GOT3 (cell line): ENCODE results near the gene CDR2L.
A peak's percentile ranks its signal among the peaks of the same experiment; 100 is the strongest.
"Not testable (repeated sequence)": the region's sequence is repeated elsewhere in the genome, so short reads cannot be mapped to it uniquely, and the experiment has no call there.

ENCODE experiments used
- DNase-seq: peaks from one replicate; lab custom pipeline; 2025; ENCODE audit warnings: mixed read lengths; lab: John Stamatoyannopoulos, UW

Gene CDR2L

DNA sequence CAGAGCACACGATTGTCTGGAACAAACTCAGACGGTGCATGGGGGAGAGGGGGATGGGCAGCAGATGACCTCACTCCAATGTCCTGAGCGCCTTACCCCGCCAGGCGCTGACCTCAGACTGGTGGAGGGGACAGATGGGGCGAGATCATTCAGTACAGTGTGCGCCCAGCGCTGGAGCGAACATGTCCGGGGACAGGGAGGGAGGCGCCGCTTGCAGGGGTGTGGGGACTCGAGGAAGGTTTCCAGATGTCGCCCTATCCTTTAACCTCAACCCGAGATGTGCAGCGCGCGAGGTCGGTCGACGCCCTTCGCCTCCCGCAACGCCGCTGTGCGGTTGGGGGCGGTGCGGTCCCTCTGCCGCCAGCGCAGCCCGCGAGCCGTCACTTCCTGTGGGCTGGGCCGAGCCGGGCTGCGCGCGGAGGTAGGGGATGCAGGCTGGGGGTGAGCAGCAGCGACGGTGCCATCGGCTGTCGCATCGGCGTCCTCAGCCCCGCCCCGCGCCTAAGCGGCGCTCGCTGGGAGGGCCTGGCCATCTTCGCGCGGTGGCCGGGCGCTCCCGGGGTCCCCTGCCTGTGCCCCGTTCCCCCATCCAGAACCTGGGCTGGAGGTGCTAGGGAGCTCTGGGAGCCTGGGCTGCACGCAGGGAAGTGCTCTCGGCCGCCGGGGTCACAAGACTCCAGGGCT, 5.3 kb upstream of the CDR2L start:
- peak; percentile 27 for DNase-seq

DNA sequence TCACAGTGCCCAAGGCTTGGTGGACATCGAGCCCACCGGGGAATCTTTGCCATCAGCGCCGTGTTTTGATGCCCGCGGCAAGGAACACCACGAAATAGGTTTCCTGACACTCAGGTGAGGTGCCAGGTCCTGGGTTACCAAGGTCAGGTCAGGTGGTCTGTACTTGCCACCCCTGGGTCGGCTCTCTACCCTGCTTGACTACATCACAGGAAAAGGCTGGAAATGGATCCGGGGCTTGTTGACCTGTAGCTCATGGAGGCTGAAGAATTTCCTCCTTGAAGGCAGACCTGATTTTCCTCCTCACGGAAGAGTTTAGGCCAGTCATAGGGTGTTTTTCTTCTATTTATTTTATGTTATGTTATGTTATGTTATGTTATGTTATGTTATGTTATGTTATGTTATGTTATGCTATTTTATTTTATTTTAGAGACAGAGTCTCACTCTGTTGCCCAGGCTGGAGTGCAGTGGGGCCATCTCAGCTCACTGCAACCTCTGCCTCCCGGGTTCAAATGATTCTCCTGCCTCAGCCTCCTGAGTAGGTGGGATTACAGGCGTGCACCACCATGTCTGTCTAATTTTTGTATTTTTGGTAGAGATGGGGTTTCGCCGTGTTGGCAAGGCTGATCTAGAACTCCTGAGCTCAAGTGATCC, 4.6 kb upstream of the CDR2L start:
- not testable (repeated sequence) for DNase-seq

DNA sequence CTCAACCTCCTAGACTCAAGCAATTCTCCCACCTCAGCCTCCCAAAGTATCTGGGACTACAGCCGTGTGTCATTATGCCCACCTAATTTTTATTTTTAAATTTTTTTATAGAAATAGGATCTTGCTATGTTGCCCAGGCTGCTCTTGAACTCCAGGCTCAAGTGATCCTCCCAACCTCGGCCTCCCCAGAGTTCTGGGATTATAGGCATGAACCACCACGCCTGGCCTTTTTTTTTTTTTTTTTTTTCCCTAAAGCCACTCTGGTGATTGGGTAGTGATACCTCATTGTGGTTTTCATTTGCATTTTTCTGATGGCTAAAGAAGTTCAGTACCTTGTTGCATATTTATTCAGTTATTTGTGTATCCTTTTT, 1.2 kb upstream of the CDR2L start:
- DNase-seq: no peak

DNA sequence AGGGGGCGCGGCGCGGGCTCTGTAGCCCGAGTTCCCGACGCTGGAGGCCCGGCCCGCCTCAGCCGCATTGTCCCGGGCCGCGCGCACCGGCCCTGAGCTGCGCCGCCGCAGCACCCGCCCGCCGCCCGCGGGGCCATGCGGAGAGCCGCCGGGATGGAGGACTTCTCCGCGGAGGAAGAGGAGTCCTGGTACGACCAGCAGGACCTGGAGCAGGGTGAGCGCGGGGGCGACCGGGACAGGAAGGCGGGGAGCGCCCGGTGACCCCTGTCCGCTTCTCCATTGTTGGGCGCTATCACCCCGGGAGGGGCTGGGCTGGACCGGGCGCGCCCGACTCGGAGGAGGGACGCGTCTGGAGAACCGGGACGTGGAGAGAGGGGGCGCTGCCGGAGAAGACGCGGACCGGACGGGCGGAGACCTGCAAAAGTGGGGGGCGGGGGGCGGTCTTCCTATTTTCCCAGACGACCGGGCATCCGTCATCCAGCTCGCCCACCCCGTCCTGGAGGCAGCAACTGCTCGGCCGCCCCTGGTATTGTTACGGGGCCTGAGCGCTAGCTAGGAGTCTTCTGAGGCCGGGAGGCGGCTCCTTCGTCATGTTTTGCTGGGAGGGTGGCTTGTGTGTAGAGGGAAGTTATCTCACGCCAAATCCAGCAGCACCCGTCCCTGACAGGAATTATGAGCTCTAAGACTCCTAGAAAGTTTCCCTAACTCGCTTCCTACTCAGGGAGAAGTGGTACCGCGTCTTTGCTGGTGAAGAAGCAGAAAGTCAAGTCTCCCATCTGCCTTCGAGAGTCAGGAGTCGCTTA, 678 bp downstream of the CDR2L start:
- DNase-seq: peak; percentile 32

DNA sequence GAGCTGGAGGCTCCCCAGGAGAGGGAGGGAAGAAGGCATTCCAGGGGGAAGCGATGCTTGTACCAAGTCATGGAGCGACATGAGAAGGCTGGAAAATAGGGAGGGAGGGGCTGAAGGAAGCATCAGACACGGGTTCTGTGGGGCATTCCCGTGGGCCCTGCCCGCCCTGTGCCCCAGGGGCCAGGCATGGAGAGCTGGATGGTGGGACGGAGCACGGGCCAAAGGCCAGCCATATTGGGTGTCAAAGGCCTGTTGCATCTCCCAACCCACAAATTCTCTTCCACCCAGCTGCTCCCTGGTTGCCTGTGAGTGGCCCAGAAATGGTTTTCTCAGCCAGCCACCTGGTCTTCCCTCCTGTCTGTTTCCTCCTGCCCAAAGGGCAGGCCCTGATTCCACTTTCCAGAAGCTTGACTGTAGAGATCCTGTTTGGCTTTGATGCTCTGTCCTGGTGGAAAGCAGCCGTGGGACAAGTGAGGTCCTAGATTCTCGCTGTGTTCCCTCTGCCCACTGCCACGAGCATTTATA, 3.2 kb downstream of the CDR2L start:
- no peak for DNase-seq

DNA sequence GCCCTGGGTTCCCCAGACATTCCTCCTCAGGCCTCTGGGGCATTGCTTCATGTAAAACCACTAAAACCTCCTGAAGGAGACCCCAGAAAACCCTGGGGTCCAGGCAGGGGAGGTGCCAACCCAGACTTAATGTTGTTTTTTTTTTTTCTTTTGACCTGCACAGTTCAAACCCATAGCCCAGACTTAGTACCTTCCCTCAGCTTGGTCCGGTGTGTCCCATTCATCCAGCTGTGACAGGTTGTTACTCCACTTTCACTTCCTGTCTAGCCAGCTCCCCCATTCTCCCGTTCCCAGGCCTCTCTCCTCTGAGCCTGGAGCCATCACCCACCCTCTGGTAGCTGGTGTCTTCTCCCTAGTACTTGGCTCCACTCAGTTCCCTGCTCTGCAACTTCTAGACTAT, 4.8 kb downstream of the CDR2L start:
- no peak for DNase-seq

DNA sequence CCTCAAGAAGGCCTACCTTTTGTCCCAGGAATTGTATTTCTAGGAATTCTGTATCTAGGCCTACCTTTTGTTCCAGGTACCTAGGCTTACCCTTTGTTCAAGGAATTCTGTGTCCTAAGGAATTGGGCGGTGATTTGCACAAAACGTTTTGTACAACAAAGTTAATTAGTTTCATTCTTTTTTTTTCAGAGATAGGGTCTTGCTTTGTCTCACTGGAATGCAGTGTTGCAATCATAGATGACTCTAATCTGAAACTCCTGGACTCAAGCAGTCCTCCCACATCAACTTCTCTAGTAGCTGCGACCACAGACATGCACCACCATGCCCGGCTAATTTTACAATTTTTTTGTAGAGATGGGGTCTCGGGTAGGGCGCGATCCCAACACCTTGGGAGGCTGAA, 7.0 kb downstream of the CDR2L start:
- no peak for DNase-seq

DNA sequence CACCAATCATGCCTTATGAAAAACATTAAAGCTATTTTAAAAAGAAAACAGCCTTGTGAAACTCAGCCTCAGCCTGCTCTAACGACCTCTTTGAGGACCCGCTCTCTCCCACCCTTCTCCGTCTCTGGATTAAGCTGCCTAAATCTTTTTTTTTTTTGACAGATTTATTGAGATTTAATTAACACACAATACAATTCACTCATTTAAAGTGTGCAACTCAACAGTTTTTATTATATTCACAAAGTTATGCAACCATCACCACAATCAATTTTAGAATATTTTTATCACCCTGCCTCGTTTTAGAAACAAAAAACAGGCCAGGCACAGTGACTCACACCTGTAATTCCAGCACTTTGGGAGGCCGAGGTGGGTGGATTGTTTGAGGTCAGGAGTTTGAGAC, 8.4 kb downstream of the CDR2L start:
- DNase-seq: no peak

DNA sequence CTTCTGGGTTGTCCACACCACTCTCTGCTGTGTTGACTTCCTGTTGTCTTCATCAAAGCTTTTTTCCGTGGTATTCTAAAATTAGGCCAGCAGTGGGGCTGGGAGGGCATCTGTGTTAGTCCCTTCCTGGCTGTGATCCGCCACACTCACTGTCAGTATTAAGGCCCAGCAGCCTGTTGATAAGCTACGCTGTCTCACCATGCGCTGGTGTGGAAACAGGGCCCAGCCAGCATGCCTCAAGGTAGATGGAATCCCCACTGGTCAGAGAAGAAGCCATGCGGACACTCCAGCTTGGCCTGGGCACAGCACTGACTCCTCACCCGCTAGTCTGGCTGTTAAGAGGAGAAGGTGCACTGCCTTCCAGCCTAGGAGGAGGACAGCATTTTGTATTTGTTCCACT, 11.4 kb downstream of the CDR2L start:
- no peak for DNase-seq

DNA sequence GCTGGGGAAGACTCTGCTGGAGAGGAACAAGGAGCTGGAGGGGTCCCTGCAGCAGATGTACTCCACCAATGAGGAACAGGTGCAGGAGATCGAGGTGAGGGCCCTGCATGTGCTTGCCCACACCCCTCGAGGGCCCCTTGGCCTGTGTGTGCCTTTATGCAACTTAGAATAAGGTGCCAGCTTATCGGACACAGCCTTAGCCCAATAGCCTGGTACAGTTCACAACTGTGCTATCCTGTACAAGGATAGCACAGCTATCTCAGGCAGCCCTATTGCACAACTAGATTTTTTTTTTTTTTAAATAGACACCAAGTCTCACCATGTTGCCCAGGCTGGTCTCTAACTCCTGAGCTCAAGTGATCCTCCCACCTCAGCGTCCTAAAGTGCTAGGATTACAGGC, 12.1 kb downstream of the CDR2L start:
- DNase-seq: no peak

DNA sequence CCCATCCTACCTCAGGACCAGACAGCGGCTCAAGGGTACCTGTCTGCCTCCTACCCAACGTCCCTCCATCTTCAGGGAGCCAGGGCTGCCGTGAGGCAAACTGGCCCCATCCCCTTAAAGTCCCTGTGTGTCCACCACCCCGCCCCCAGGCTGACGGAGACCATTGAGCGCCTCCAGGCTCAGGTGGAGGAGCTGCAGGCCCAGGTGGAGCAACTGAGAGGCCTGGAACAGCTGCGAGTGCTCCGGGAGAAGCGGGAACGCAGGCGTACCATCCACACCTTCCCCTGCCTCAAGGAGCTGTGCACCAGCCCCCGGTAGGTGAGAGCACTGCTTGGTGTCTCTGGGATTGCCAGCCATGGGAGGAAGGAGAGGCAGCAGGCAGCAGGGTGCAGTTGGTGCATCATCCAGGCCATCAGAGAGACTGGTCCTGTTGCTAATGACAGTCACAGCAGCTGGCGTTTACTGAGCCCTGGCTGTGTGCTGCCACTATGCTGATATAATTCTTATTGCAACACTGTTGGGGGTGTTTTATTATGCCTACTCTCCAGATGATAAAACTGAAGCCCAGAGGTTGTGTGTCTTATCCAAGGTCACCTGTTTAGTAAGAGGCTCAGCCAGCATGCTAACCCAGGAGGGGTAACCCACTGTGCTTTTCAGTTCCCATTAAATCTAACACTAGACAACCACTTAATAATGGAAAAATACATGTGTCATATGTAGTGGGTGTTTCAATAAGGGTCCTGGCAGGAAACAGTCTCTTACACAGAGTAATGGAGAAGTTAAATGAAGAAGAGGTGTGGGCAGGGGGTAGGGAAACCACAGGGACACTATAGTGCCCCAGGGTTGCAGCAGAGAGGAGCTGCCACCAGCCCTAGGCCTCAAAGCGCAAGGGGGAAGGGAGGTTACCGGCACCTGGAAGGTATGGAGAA, 14.7 kb downstream of the CDR2L start:
- no peak for DNase-seq

DNA sequence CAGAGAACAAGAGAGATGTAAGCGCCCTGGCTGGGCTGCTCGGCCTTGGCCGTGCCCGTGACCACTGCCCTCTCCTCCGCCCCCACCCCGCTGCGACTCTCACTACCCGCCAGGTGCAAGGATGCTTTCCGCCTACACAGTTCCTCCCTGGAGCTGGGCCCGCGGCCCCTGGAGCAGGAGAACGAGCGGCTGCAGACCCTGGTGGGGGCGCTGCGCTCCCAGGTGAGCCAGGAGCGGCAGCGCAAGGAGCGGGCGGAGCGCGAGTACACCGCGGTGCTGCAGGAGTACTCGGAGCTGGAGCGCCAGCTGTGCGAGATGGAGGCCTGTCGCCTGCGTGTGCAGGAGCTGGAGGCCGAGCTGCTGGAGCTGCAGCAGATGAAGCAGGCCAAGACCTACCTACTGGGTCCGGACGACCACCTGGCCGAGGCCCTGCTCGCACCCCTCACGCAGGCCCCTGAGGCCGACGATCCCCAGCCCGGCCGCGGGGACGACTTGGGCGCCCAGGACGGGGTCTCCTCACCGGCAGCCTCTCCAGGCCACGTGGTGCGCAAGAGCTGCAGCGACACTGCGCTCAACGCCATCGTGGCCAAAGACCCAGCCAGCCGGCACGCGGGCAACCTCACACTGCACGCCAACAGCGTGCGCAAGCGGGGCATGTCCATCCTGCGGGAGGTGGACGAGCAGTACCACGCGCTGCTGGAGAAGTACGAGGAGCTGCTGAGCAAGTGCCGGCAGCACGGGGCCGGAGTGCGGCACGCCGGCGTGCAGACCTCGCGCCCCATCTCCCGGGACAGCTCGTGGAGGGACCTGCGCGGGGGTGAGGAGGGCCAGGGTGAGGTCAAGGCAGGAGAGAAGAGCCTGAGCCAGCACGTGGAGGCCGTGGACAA, 15.9 kb downstream of the CDR2L start:
- no peak for DNase-seq

DNA sequence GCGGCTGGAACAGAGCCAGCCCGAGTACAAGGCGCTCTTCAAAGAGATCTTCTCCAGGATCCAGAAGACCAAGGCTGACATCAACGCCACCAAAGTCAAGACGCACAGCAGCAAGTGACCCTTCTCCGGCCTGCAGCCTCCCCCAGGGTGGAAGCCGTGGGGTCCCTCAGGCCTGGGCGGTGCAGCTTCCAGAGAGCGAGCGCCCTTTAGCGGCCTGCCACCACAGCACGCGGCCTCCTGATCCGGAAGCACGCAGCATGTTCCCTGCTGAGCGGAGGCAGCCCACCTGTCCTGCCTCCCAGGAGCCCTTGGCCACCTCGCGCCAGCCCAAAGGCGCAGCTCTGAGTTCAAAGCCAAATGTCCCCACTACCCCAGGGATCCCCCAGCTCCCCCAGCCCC, 16.5 kb downstream of the CDR2L start:
- DNase-seq: no peak

DNA sequence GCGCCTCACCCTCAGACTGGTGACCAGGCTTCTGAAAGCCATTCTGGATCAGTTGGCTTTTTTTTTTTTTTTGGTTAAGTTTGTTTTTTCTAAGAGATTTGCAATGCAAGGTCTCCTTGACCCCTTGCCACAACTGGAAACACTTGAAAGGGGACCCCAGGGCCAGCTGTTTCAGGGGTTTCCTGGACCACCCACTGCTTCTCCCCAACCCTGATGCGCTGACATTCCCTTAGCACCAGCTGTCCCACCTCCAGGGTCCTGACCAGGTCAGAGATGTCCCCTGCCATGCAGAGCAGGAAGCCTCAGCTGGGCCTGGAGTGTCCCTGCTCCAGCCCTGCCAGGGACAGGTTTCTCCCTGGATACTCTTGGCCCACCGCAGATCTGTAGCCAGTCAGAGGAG, 16.9 kb downstream of the CDR2L start:
- DNase-seq: no peak

DNA sequence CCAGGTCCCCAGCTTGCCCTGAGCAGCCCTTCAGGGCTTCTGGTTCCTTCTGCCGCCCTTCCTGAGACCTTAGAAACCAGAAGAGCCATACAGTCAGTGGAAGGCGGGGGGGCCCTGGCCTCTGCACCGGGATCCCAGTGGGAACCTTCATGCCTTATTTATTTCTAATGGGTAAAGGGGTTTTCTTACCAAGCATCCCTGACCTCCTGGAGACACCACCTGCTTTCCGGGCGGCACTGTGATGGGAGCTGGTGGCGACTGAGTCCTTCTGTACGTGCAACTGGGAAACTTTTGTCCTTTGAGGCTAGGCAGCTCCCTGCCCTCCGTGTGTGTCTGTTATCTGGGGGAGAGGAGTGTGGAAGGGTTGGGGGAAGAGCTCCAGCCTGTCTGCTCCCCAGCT, 17.9 kb downstream of the CDR2L start:
- DNase-seq: no peak

DNA sequence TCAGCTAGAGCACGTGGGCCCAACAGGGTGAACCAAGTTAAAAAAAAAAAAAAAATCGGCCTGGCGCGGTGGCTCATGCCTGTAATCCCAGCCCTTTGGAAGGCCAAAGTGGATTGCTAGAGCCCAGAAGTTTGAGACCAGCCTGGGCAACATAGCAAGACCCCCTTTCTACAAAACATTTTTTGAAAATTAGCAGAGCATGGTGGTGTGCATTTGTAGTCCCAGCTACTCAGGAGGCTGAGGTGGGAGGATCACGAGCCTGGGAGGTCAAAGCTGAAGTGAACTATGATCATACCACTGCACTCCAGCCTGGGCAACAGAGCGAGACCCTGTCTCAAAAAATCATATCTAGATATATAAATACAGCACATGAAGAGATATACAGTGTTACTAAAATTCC, 18.7 kb downstream of the CDR2L start:
- DNase-seq: not testable (repeated sequence)

DNA sequence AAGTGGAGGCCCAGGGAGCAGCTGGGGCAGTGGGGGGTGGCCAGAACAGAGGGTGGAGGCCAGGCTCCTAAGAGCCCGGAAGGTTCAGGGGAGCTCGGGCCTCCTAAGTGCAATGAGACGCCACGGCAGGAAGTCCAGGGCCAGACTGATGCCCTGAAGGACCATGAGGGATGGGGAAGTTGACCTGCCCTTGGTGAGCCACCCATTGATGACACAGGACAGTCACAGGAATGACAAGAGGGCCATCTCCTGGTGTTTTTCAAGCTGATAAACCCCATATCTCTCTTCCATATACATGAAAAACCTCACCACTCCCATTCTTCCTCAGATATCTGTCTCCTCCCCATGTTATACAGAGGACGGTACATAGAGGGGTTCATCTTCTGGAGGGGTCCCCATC, 19.2 kb downstream of the CDR2L start:
- DNase-seq: no peak

DNA sequence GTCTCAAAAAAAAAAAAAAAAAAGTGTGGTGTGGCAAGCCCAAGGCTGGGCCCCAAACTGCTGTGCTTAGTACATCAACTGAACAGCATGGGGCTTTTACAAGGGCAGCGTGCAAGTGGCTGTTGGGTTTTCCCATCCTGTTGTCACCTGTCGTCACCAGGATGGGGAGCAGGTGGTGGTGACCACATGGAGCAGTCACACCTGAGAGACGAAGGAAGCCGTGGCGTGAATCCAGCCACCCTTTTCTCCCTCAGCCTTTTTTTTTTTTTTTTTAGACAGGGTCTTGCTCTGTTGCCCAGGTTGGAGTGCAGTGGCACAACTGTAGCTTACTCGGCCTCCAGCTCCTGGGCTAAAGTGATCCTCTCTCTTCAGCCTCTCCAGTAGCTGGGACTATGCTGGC, 20.9 kb downstream of the CDR2L start:
- no peak for DNase-seq

DNA sequence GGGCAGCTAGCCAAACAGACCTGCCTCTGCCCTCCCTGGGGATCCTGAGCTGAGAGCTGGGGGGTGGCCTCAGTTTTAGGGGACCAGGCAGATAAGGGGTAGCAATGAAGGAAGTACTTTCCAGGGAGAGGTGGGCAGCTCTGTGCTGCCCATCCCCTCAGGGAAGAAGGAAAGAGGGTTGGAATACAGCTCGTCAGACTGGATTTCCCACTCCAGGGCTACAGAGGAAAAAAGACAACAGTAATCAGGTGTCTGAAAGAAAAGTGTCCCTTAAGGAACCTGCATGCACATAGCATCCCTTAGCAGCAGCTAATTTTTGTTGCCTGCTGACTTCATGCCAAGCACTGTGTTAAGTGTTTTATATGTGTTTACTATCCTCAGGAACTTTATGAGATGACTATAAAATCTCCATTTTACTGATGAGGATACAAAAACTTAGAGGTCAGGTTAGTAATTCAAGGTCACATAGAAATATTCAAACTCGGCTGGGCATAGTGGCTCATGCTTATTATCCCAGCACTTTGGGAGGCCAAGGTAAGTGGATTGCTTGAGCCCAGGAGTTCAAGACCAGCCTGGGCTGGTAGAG, 21.8 kb downstream of the CDR2L start:
- DNase-seq: no peak

DNA sequence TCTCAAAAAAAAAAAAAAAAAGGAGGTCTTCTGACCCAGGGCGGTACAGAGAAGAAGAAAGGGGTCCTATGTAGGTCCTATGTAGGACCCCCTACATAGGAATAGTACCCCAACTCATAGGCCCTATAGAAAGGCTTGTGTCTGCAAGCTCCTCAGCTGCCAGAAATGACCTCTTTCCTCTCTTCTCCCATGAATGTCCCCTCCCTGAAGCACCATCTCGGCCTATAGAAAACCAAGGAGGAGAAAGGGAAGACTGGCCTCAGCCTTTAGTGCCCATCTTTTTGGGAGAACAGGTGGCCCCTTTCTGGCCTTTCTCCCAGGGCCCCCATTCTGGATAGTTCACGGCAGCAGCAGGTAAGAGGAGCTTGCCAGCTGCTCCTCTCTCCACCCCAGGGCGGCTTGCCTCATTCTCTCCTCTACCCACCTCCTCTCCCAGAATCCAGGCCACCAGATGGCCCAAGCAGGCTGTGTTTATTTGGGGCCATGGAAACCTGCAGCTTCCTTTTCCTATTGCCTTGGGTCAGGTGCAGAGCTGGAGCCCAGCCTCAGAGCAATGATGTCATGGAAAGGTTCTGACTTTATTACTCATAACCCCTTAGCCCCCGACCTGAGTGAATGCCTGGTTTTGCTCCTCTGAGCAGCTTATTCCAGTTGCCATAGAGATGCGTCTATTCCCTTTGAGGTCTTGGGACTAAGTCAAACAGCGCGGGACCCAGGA, 23.4 kb downstream of the CDR2L start:
- DNase-seq: no peak
